CD8-positive, alpha-beta memory T cell (primary cell): Measurements from ENCODE around the gene LNPEP. TPM values are rescaled to one million over a fixed set of nuclear protein-coding genes. Genes with fewer than 3 reads are reported as not detected.
A peak's percentile ranks its signal among the peaks of the same experiment; 100 is the strongest.

Experiments used
- CTCF ChIA-PET: fragments of 350-600 bp; sonication (Branson Sonifier 250); formaldehyde crosslinking; loops from one replicate; lab custom pipeline; 2021; ENCODE audit warnings: antibody characterized with exemption; lab: Charles Lee
- POLR2A ChIA-PET: fragments of 350-600 bp; sonication (Branson Sonifier 250); formaldehyde crosslinking; loops from one replicate; lab custom pipeline; 2021; ENCODE audit warnings: antibody characterized with exemption; lab: Charles Lee
- DNase-seq, 5 donors: peaks; one replicate each; pipeline versions ENCODE4 v3.0.0 to v3.0.0-alpha.2; 2020 to 2022; ENCODE audit warnings: mixed read lengths in 1 of 5
- H3K27ac ChIP-seq: one replicate; pipeline ENCODE4 v1.7.0; 2013; ENCODE audit warnings: low read depth, mild to moderate bottlenecking, low read length, moderate library complexity
- H3K27me3 ChIP-seq: 2 replicates; pipeline ENCODE4 v1.7.0; 2013; ENCODE audit warnings: low read length, mild to moderate bottlenecking; ENCODE audit not compliant: insufficient read depth, poor library complexity, severe bottlenecking
- H3K36me3 ChIP-seq: 2 replicates; pipeline ENCODE4 v1.7.0; 2013; ENCODE audit warnings: mild to moderate bottlenecking, low read length, moderate library complexity; ENCODE audit not compliant: insufficient read depth
- H3K4me1 ChIP-seq: 2 replicates; pipeline ENCODE4 v1.7.0; 2013; ENCODE audit warnings: mild to moderate bottlenecking, low read length, moderate library complexity; ENCODE audit not compliant: insufficient read depth
- H3K4me3 ChIP-seq: 2 replicates; pipeline ENCODE4 v1.7.0; 2013; ENCODE audit warnings: mild to moderate bottlenecking, low read length
- H3K9me3 ChIP-seq: 2 replicates; pipeline ENCODE4 v1.7.0; 2013; ENCODE audit warnings: mild to moderate bottlenecking, low read length
- H3K27ac Mint-ChIP-seq, 8 donors: one replicate each; pipeline ENCODE4 v1.8.0; 2020 to 2021; ENCODE audit warnings: mixed read lengths in 8 of 8, mild to moderate bottlenecking in 6 of 8, inconsistent platforms in 3 of 8, moderate library complexity in 3 of 8
- H3K27me3 Mint-ChIP-seq, 2 donors: one replicate each; pipeline ENCODE4 v1.8.0; 2020 to 2021; ENCODE audit warnings: mixed read lengths in 2 of 2, mild to moderate bottlenecking in 1 of 2, moderate library complexity in 1 of 2
- H3K36me3 Mint-ChIP-seq, 3 donors: one replicate each; pipeline ENCODE4 v1.8.0; 2020 to 2021; ENCODE audit warnings: mixed read lengths in 3 of 3, inconsistent platforms in 1 of 3, mild to moderate bottlenecking in 1 of 3
- H3K4me1 Mint-ChIP-seq, 3 donors: one replicate each; pipeline ENCODE4 v1.8.0; 2020 to 2021; ENCODE audit warnings: mixed read lengths in 3 of 3, inconsistent platforms in 1 of 3, mild to moderate bottlenecking in 1 of 3
- H3K4me3 Mint-ChIP-seq, 7 donors: one replicate each; pipeline ENCODE4 v1.8.0; 2020 to 2021; ENCODE audit warnings: mixed read lengths in 7 of 7, mild to moderate bottlenecking in 6 of 7, moderate library complexity in 4 of 7, inconsistent platforms in 2 of 7
- H3K9me3 Mint-ChIP-seq, 5 donors: one replicate each; pipeline ENCODE4 v1.8.0; 2020 to 2022; ENCODE audit warnings: mixed read lengths in 5 of 5, mild to moderate bottlenecking in 3 of 5, moderate library complexity in 2 of 5, inconsistent platforms in 1 of 5
- polyA plus RNA-seq: library from polyadenylated mRNA; unstranded; fragments of 300-500 nt; fragmentation: Illumina TruSeq; gene quantifications from one replicate; pipeline ENCODE4 v1.2.3, GENCODE V29; 2021
- total RNA-seq, 2 experiments: library from RNA; stranded (reverse); gene quantifications; one replicate each; pipeline ENCODE4 v1.2.3, GENCODE V29; 2021

The LNPEP gene
- total and polyA plus RNA-seq, 3 experiments from 2014 or later: 37.6 to 40.5 (median 40.1) TPM

DNA sequence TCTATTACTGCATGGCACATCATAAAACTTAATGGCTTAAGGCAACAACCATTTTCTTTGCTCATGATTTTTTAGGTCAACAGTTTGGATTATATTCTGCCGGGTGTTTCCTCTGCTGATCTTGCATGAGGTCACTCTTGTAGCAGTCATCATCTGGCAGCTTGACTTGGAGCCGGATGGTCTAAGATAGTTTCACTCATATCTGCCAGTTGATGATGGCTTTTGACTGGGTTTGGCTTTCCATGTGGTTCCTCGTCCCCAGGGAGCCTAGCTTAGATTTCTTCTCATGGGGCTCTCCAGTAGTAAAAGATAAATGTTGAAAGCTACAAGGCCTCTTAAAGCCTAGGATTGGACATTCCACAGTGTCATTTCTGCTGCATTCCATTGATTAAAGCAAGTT lies 27.4 kb downstream of the LNPEP start:
- H3K9me3 ChIP-seq: no peaks in the 10 kb centered on the region
- POLR2A ChIA-PET: interaction anchor here (0.8 to 2.0 kb wide), 2 partner anchors 27 to 29 kb away, joined by 3 to 14 read pairs; partner anchors contain the start of gene LNPEP
- Mint-ChIP-seq H3K4me1 (peaks cover 79 to 96% (median 95%) of the 10 kb centered on the region in 3 donors), H3K9me3 (no peaks in the 10 kb centered on the region), H3K36me3 (peaks cover 0 to 11% (median 0%) of the 10 kb centered on the region in 3 donors), H3K27ac (peak overlapping the region; percentile 30 to 93 (median 90)), H3K27me3 (no peaks in the 10 kb centered on the region), H3K4me3 (peak overlapping the region; percentile 29 to 79 (median 70))
- H3K4me1 ChIP-seq: peaks cover 76% of the 10 kb centered on the region
- DNase-seq: no peak
- CTCF ChIA-PET: interaction anchor here (1.4 to 1.8 kb wide), 3 partner anchors 11 to 27 kb away, joined by 4 to 8 read pairs (median 5); partner anchors contain the start of gene LNPEP
- peak overlapping the region; percentile 3 for H3K4me3 ChIP-seq
- no peaks in the 10 kb centered on the region for H3K36me3 ChIP-seq
- H3K27me3 ChIP-seq: no peaks in the 10 kb centered on the region
- H3K27ac ChIP-seq: no peak overlapping the region

DNA sequence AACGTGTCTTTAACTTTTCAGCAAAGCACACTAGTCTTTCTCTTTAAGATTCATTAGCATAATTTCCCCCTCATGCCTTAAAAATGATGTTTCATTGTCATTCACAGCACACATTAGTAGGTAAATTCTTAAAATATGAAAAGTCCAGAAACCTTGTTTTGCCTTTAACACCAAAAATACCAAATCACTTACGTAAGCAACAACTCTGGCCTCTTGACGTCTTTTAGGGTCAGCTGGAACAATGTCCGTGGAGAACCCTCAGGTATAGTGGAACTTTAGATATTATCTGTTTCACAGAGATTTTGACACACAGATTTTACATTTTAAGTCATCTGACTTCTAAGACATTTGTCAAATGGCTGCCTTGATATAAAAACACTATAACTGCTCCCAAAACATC lies 30.9 kb downstream of the LNPEP start:
- Histone ChIP-seq H3K9me3 (no peaks in the 10 kb centered on the region), H3K27ac (no peak overlapping the region), H3K4me3 (no peak overlapping the region), H3K36me3 (no peaks in the 10 kb centered on the region), H3K4me1 (peaks cover 85% of the 10 kb centered on the region), H3K27me3 (no peaks in the 10 kb centered on the region)
- H3K9me3 Mint-ChIP-seq: no peaks in the 10 kb centered on the region
- H3K4me1 Mint-ChIP-seq: peaks cover 83 to 97% (median 95%) of the 10 kb centered on the region in 3 donors
- ChIA-PET POLR2A (no interaction called here), CTCF (no interaction called here)
- no peak overlapping the region for H3K4me3 Mint-ChIP-seq
- H3K27me3 Mint-ChIP-seq: no peaks in the 10 kb centered on the region
- H3K36me3 Mint-ChIP-seq: peaks cover 0 to 10% (median 0%) of the 10 kb centered on the region in 3 donors
- peak overlapping the region in 1 of 8 donors; percentile 21 for H3K27ac Mint-ChIP-seq
- no peak for DNase-seq

DNA sequence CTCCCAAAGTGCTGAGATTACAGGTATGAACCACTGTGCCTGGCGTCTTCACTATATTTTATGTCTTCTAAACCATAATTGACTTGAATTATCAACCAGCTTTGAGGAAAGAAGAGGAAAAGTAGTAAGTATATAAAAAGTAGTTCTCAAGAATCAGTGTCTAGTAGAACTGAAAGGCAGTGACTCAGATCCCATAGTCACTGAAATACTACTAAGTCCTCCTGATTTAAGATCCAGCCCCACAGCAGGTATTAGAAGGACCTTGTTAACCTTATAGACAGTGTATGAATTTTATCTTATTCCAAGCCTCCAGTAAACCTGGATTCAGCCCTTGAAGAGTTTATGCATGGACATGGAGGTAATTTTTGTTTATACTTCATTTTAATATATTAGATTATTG lies 31.5 kb downstream of the LNPEP start:
- H3K4me3 ChIP-seq: no peak overlapping the region
- H3K36me3 ChIP-seq: no peaks in the 10 kb centered on the region
- Mint-ChIP-seq H3K36me3 (peaks cover 0 to 10% (median 0%) of the 10 kb centered on the region in 3 donors), H3K4me3 (no peak overlapping the region), H3K27ac (peak overlapping the region in 1 of 8 donors; percentile 4), H3K9me3 (no peaks in the 10 kb centered on the region), H3K27me3 (no peaks in the 10 kb centered on the region), H3K4me1 (peaks cover 83 to 97% (median 95%) of the 10 kb centered on the region in 3 donors)
- H3K4me1 ChIP-seq: peaks cover 85% of the 10 kb centered on the region
- no peaks in the 10 kb centered on the region for H3K9me3 ChIP-seq
- POLR2A ChIA-PET: no interaction called here
- no peak for DNase-seq
- no peaks in the 10 kb centered on the region for H3K27me3 ChIP-seq
- CTCF ChIA-PET: no interaction called here
- no peak overlapping the region for H3K27ac ChIP-seq

DNA sequence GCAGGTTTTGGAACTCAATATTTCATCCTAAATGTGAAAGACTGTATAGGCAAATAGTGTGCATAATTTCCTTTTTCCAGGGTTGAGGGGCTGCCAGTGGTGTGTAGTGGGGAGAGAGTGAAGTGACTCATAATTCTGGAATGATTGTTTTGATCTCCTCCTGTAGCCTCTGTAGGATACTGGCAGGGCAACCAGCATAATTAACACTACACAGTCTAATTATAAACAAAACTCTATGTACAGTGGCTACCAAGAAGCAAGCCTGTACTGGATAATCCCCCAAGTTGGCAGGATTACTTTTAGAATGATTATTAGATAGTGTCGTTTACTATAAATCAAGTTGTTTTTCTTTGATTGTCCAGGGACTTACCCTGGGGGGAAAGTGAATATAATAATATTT lies 32.2 kb downstream of the LNPEP start:
- no peaks in the 10 kb centered on the region for H3K36me3 ChIP-seq
- Mint-ChIP-seq H3K27me3 (no peaks in the 10 kb centered on the region), H3K4me1 (peaks cover 83 to 97% (median 95%) of the 10 kb centered on the region in 3 donors), H3K27ac (peak overlapping the region in 2 of 8 donors; percentile 8 to 30), H3K36me3 (peaks cover 0 to 10% (median 0%) of the 10 kb centered on the region in 3 donors), H3K9me3 (no peaks in the 10 kb centered on the region), H3K4me3 (no peak overlapping the region)
- H3K9me3 ChIP-seq: no peaks in the 10 kb centered on the region
- ChIA-PET CTCF (no interaction called here), POLR2A (interaction anchor here (1.4 kb wide), 1 partner anchor 32 kb away, joined by 5 read pairs; the partner anchor contains the start of gene LNPEP)
- H3K4me3 ChIP-seq: no peak overlapping the region
- peaks cover 85% of the 10 kb centered on the region for H3K4me1 ChIP-seq
- no peak for DNase-seq
- no peak overlapping the region for H3K27ac ChIP-seq
- no peaks in the 10 kb centered on the region for H3K27me3 ChIP-seq

DNA sequence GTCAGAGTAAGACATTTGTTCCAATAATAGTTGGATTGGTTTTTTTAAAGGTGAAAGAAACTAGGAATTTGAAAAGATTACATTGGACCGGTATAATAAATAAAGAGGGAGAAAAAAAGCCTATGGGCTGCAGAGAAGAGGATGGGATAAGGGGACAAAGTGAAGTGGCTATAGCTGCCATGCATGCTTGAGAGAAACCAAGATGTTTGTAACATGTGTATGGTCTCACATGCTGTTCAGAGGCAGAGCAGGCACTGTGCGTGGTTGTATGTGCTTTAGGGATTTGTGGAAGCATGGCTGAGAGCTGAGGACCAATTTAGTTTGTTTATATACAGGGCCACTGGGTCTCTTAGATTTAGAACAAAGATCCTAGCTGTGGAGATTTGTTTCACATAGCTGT lies 32.7 kb downstream of the LNPEP start:
- Mint-ChIP-seq H3K4me3 (peak overlapping the region in 1 of 7 donors; percentile 30), H3K36me3 (peaks cover 0 to 10% (median 0%) of the 10 kb centered on the region in 3 donors), H3K27ac (peak overlapping the region in 5 of 8 donors; percentile 25 to 62 (median 30)), H3K27me3 (no peaks in the 10 kb centered on the region), H3K4me1 (peaks cover 80 to 97% (median 95%) of the 10 kb centered on the region in 3 donors), H3K9me3 (no peaks in the 10 kb centered on the region)
- no peak overlapping the region for H3K4me3 ChIP-seq
- ChIA-PET CTCF (no interaction called here), POLR2A (interaction anchor here (1.4 kb wide), 1 partner anchor 32 kb away, joined by 5 read pairs; the partner anchor contains the start of gene LNPEP)
- H3K9me3 ChIP-seq: no peaks in the 10 kb centered on the region
- no peaks in the 10 kb centered on the region for H3K27me3 ChIP-seq
- DNase-seq: no peak
- H3K4me1 ChIP-seq: peaks cover 85% of the 10 kb centered on the region
- H3K27ac ChIP-seq: no peak overlapping the region
- no peaks in the 10 kb centered on the region for H3K36me3 ChIP-seq

DNA sequence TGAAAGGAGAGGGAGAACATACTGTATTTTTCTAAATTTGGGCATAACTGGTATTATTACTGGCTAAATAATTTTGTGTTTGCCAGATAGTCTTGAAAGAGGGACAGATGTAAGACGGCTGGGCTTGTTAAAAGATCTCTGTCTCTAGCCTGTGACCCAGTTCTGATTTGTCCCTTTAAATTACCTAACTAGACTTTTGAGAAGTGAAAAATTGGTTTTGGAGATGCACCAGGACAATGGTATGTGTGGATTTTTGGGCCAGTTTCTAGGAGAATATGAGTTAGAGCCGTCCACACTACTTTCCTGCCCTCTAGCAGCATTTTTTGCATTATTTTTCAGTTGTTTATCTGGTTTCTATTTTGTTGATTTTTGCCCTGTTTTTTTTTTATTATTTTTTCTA lies 33.5 kb downstream of the LNPEP start:
- Histone ChIP-seq H3K36me3 (no peaks in the 10 kb centered on the region), H3K9me3 (no peaks in the 10 kb centered on the region), H3K4me1 (peaks cover 88% of the 10 kb centered on the region), H3K27me3 (no peaks in the 10 kb centered on the region), H3K4me3 (no peak overlapping the region), H3K27ac (no peak overlapping the region)
- POLR2A ChIA-PET: interaction anchor here (1.4 kb wide), 1 partner anchor 33 kb away, joined by 5 read pairs; the partner anchor contains the start of gene LNPEP
- H3K4me3 Mint-ChIP-seq: peak overlapping the region in 1 of 7 donors; percentile 24
- no peak overlapping the region for H3K27ac Mint-ChIP-seq
- peaks cover 0 to 10% (median 0%) of the 10 kb centered on the region in 3 donors for H3K36me3 Mint-ChIP-seq
- no peak for DNase-seq
- peaks cover 83 to 97% (median 96%) of the 10 kb centered on the region in 3 donors for H3K4me1 Mint-ChIP-seq
- no peaks in the 10 kb centered on the region for H3K9me3 Mint-ChIP-seq
- CTCF ChIA-PET: no interaction called here
- H3K27me3 Mint-ChIP-seq: no peaks in the 10 kb centered on the region

DNA sequence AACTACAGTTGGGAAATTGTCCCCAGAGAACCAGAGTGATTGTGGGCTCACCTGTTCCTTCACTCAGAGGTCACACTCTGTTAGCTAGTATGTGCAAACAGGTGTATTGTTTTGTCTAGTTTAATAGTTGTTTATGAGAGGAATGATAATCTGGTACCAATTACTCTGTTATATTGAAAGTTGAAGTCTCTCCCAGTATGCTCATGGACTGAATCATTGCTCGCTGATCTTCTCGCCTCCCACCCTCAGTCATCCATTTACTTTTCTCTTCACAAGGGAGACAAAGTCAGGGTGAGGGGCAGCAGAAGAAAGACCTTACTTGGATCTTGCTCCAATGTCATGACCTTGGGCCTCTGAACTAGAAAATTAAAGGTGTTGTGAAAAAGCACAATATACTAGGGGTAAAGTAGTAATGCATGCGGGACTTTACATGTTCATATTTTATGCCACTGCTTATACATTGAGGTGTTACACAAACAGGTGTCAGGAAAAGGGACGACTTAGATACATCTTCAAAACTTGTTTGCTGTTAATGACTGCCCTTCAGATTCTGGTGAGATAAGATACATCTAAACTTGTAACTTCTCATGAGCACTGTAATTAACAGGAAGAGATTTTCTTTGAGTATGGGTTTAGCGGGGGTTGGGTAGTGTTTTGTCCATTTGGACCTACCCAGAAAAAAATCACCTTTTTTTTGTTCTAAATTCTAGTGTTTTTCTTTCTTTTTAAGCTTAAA lies 36.9 kb downstream of the LNPEP start:
- H3K4me3 Mint-ChIP-seq: peak overlapping the region; percentile 14 to 80 (median 72)
- CTCF ChIA-PET: interaction anchor here (1.7 kb wide), 1 partner anchor 104 kb away, joined by 7 read pairs; no protein-coding TSS in a partner anchor
- Histone ChIP-seq H3K27ac (no peak overlapping the region), H3K4me3 (peak overlapping the region; percentile 8), H3K9me3 (no peaks in the 10 kb centered on the region), H3K36me3 (no peaks in the 10 kb centered on the region), H3K27me3 (no peaks in the 10 kb centered on the region), H3K4me1 (peaks cover 73% of the 10 kb centered on the region)
- H3K27me3 Mint-ChIP-seq: no peaks in the 10 kb centered on the region
- POLR2A ChIA-PET: interaction anchor here (0.6 kb wide), 1 partner anchor 11 kb away, joined by 5 read pairs; no protein-coding TSS in a partner anchor
- peak overlapping the region; percentile 49 to 80 (median 62) for H3K27ac Mint-ChIP-seq
- H3K36me3 Mint-ChIP-seq: peaks cover 0 to 3% (median 0%) of the 10 kb centered on the region in 3 donors
- H3K4me1 Mint-ChIP-seq: peaks cover 84 to 97% (median 95%) of the 10 kb centered on the region in 3 donors
- no peaks in the 10 kb centered on the region for H3K9me3 Mint-ChIP-seq
- DNase-seq: no peak
